ENCODE measurements around the gene ZNF362. TPM values are rescaled to one million over a fixed set of nuclear protein-coding genes. Genes with fewer than 3 reads are reported as not detected.

ZNF362 gene
- polyA plus RNA-seq, 1 donor, result 27.1 TPM

DNA sequence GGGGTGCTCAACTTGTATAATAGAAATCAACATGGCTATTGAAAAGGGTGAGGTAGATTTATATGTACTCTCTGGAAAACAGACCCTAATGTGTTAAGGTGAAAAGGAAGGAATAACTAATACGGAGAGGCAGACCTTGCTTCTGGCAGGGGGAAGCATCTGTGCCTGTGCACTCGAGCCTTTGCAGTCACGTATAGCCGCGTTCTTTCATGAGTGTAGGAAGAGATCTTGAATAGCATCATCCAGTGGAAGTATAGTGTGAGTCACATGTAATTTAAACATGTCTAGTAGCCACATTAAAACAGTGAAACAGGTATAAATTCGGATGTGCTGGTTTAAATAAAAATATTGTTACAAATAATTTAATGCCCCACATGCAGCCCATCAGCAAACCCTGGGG is 61.7 kb downstream of the ZNF362 start:
- Histone ChIP-seq H3K4me1 (ENCODE audit: control insufficient read depth, insufficient read depth, low read length) (peaks cover 9% of the 10 kb centered on the region), H3K9me3 (ENCODE audit: control insufficient read depth, low read depth, low read length) (no peaks in the 10 kb centered on the region), H3K27ac (ENCODE audit: low read length) (no peak overlapping the region), H3K4me3 (ENCODE audit: low read length) (no peak overlapping the region), H3K27me3 (ENCODE audit: control insufficient read depth, insufficient read depth, low read length) (no peaks in the 10 kb centered on the region), H3K36me3 (ENCODE audit: control insufficient read depth, insufficient read depth, low read length) (peaks cover 8% of the 10 kb centered on the region)
- whole genome bisulfite sequencing (ENCODE audit: insufficient coverage, low lambda C conversion rate), result 83% methylated on average over 1 of the region's 6 CpGs
- DNase-seq, result no peak

DNA sequence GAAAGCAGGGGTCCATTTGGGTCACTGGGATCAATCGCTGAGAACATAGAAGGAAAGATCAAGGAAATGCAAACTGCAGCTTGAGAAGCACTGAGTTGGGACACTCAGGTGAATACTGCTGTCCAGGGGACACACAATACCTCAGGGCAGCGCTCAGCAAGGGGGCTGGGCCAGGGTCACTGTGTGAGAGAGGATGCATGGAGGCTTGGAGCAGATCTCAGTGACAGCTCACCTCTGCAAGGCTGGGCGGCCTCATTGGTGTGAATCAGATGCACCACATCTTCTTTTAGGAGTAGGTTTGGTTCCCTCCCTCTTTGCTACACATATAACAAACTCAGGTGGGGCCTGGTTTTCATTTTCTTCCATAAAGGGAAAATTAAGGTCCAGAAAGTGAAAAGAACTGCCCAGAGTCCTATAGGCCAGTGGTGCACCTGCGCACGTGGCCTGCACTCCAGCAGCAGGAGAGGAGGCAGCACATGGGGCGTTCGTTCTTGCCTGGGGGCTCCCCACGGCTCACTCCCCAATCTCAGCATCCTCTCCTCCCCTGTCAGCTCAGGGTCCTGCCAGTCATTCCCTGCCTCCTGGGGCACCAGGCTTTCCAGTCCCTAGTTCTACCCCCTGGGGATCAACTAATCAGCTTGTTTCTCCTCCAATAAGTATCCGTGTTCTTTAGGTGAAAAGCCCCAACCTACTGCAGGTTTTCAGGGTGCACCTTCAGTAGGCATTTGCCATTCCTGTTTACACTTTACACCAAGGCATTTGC is 63.1 kb downstream of the ZNF362 start:
- Histone ChIP-seq H3K27me3 (ENCODE audit: control insufficient read depth, insufficient read depth, low read length) (no peaks in the 10 kb centered on the region), H3K4me3 (ENCODE audit: low read length) (no peak overlapping the region), H3K4me1 (ENCODE audit: control insufficient read depth, insufficient read depth, low read length) (peaks cover 2% of the 10 kb centered on the region), H3K9me3 (ENCODE audit: control insufficient read depth, low read depth, low read length) (no peaks in the 10 kb centered on the region), H3K27ac (ENCODE audit: low read length) (no peak overlapping the region), H3K36me3 (ENCODE audit: control insufficient read depth, insufficient read depth, low read length) (peaks cover 22% of the 10 kb centered on the region)
- no peak for DNase-seq
- WGBS (ENCODE audit: insufficient coverage, low lambda C conversion rate), result no CpG with 5 or more reads among the region's 9 CpGs

DNA sequence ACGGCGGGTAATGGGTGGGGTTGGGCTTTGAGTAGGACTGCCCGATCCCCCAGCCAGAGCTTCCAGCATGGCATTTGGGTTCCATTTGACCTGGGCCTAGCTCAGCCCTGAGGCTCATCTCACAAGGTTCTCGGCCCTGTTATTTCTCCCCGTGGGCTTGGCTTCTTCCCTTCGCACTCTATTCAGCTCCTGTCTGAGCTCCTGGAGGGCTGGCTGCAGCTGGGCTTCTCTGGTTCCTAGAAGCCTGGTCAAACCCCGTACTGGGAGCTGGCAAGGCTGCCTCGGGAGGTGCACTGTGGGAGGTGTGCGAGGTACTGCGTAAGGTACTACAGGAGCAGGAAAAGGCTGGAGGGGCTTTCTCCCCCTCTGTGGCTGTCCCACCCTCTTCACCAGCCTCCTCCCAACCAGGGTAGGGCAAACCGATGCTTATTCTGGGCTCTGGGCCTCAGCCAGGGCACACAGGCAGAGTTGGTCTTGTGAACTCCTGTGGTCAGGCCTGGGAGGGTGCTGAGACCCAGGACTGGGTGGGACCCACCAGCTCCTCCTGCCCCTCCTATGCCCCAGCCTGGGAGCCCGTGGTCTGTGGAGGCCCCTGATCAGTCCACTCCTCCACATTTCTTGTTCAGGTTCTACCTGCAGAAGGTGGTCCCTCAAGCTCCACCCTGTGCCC is 63.8 kb downstream of the ZNF362 start:
- DNase-seq, result no peak
- Histone ChIP-seq H3K36me3 (ENCODE audit: control insufficient read depth, insufficient read depth, low read length) (peaks cover 29% of the 10 kb centered on the region), H3K27ac (ENCODE audit: low read length) (no peak overlapping the region), H3K4me1 (ENCODE audit: control insufficient read depth, insufficient read depth, low read length) (no peaks in the 10 kb centered on the region), H3K27me3 (ENCODE audit: control insufficient read depth, insufficient read depth, low read length) (no peaks in the 10 kb centered on the region), H3K4me3 (ENCODE audit: low read length) (no peak overlapping the region), H3K9me3 (ENCODE audit: control insufficient read depth, low read depth, low read length) (no peaks in the 10 kb centered on the region)
- WGBS (ENCODE audit: insufficient coverage, low lambda C conversion rate), result 85% methylated on average over 4 of the region's 12 CpGs

DNA sequence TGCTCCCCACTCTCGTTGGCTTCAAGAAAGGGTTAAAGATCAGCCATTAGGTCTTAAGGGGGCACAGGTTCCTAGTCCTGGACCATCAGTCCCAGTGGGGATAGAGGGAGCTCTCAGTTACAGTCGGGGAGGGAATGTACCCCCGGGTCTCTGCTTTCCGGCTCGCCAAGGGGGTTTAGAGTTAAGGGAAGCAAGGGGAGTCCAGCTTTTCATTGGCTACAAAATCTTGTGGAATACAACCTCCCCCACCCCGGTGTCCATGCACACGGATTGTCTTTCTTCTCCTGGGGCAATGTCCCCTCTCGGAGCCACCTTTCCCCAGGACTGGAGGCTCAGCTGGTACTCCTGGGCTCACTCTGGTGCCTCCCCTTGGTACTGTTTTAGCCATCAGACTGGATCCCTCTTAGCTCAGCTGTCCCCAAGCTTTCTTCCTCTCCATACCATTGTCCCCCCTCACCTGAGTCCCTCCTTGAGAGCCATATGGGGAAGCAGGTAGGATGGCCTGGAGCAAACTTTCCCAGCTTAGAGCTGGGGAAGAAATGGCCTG is 64.4 kb downstream of the ZNF362 start, which contains the start of gene A3GALT2:
Gene A3GALT2 (minus strand): TSS at position 480 of the 547 bp plus-strand sequence. CDS start 0 bp downstream, at position 480.
- no peak within 1 kb of the TSS for H3K4me3 ChIP-seq (ENCODE audit: low read length)
- no peaks in the 10 kb centered on the region for H3K27me3 ChIP-seq (ENCODE audit: control insufficient read depth, insufficient read depth, low read length)
- no CpG with 5 or more reads among the region's 8 CpGs for WGBS (ENCODE audit: insufficient coverage, low lambda C conversion rate)
- H3K36me3 ChIP-seq (ENCODE audit: control insufficient read depth, insufficient read depth, low read length), result peaks cover 35% of the 10 kb centered on the region
- no peaks in the 10 kb centered on the region for H3K4me1 ChIP-seq (ENCODE audit: control insufficient read depth, insufficient read depth, low read length)
- H3K27ac ChIP-seq (ENCODE audit: low read length), result no peak within 1 kb of the TSS
- H3K9me3 ChIP-seq (ENCODE audit: control insufficient read depth, low read depth, low read length), result no peaks in the 10 kb centered on the region
- no peak for DNase-seq

DNA sequence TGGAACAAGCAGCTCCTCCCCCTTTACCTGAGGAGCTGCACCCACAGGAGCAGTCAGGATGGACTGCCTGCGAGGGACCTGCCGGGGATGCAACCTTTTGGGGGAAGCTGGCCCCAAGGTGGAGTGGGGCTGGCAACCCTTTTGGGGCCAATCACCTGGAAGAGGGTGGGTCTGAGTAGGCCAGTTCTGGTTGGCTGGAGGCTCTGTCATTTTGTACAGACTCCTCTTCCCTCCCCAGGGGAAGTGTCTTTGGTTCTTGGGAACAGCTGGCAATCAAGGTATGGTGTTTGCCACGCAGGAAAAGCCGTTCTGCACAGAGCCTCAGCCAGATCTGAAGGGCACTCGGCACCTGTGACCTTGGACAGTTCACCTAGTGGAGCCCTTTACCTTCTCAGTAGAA is 64.9 kb downstream of the ZNF362 start:
- Histone ChIP-seq H3K4me1 (ENCODE audit: control insufficient read depth, insufficient read depth, low read length) (no peaks in the 10 kb centered on the region), H3K36me3 (ENCODE audit: control insufficient read depth, insufficient read depth, low read length) (peaks cover 40% of the 10 kb centered on the region), H3K4me3 (ENCODE audit: low read length) (no peak overlapping the region), H3K9me3 (ENCODE audit: control insufficient read depth, low read depth, low read length) (no peaks in the 10 kb centered on the region), H3K27ac (ENCODE audit: low read length) (no peak overlapping the region), H3K27me3 (ENCODE audit: control insufficient read depth, insufficient read depth, low read length) (no peaks in the 10 kb centered on the region)
- DNase-seq, result no peak
- no CpG with 5 or more reads among the region's 5 CpGs for WGBS (ENCODE audit: insufficient coverage, low lambda C conversion rate)

DNA sequence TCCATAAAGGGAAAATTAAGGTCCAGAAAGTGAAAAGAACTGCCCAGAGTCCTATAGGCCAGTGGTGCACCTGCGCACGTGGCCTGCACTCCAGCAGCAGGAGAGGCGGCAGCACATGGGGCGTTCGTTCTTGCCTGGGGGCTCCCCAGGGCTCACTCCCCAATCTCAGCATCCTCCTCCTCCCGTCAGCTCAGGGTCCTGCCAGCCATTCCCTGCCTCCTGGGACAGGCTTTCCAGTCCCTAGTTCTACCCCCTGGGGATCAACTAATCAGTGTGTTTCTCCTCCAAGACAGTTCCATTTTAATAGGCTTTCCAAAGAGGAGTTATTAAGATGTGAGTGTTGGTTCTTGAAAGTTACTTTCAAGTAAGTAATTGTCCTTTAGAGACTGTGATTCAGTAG is 65.8 kb downstream of the ZNF362 start:
- Histone ChIP-seq H3K27ac (ENCODE audit: low read length) (no peak overlapping the region), H3K4me1 (ENCODE audit: control insufficient read depth, insufficient read depth, low read length) (no peaks in the 10 kb centered on the region), H3K27me3 (ENCODE audit: control insufficient read depth, insufficient read depth, low read length) (no peaks in the 10 kb centered on the region), H3K4me3 (ENCODE audit: low read length) (no peak overlapping the region), H3K36me3 (ENCODE audit: control insufficient read depth, insufficient read depth, low read length) (peaks cover 50% of the 10 kb centered on the region), H3K9me3 (ENCODE audit: control insufficient read depth, low read depth, low read length) (no peaks in the 10 kb centered on the region)
- no peak for DNase-seq
- WGBS (ENCODE audit: insufficient coverage, low lambda C conversion rate), result no CpG with 5 or more reads among the region's 6 CpGs

DNA sequence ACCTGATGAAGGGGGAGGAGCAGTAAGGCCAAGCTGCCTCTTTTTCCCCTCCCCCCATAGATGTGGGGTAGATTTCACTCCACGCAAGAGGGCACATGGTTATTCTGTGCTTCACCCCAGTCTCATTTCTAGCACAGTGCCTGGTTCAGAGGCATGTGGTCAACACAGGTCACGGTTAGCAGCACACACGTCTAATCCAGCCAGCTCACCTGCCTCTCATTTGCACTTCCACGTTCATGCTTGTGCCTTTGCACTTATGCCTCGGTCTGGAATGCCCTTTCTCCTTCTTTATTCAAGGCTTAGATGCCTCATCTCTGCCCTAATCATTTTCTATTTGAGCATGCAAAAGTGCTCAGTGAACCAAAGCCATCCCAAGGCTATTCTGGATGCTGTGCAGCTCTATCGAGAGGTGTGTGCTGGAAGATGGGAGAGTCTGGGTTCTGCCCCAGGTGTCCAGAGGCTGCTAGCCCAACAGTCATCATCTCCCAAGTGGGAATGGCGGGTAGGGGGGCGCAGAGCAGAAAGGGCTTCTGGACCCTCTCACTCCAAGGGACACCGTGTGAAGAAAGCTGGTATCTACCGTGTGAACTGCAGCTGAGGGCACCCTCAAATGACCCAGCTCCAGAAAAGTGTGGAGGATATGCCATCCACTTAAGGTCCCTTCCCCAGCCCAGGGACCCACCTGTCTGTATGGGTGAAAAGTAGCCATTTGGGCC is 66.7 kb downstream of the ZNF362 start:
- WGBS (ENCODE audit: insufficient coverage, low lambda C conversion rate), result 67% methylated on average over 1 of the region's 10 CpGs
- Histone ChIP-seq H3K9me3 (ENCODE audit: control insufficient read depth, low read depth, low read length) (no peaks in the 10 kb centered on the region), H3K4me3 (ENCODE audit: low read length) (no peak overlapping the region), H3K36me3 (ENCODE audit: control insufficient read depth, insufficient read depth, low read length) (peaks cover 59% of the 10 kb centered on the region), H3K27ac (ENCODE audit: low read length) (no peak overlapping the region), H3K4me1 (ENCODE audit: control insufficient read depth, insufficient read depth, low read length) (no peaks in the 10 kb centered on the region), H3K27me3 (ENCODE audit: control insufficient read depth, insufficient read depth, low read length) (no peaks in the 10 kb centered on the region)
- no peak for DNase-seq

DNA sequence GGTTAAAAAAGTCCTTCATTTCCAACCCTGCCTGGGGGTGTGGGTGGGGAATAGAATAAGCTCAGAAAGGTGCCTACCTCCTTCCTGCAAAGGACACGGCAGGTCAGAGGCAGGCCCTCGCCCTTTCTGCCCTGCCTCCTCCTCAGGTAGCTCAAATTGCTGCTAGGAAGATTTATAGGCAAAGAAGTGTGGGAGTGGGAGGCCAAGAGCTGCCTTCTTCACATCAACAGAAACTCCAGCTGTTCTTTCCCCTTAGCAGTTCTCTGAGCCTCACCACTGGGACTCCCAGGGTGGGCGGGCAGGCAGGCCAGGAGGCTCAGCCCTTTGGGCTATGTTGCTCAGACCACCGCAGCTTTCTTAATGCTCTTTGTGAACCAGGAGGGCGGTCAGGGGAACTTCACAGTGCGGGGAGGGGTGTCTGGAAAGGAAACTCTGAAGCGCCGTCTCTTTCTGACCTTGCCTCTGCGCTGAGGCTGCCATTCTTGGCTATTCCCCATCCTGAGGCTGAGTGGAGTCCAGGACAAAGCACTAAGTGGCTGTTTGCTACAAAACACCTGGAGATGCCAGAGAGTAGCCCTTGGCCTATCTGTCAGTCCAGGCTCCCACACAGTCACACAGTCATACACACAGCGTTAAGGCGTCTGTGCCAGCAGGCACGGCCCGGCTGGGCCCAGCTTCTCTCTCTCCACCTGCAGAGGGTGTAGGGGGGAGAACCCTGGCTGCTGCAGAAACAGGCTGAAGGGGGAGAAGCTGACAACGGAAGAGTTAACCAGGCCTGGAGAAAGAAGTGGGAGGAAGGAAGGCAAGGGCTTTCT is 67.6 kb downstream of the ZNF362 start:
- Histone ChIP-seq H3K9me3 (ENCODE audit: control insufficient read depth, low read depth, low read length) (no peaks in the 10 kb centered on the region), H3K27me3 (ENCODE audit: control insufficient read depth, insufficient read depth, low read length) (no peaks in the 10 kb centered on the region), H3K4me1 (ENCODE audit: control insufficient read depth, insufficient read depth, low read length) (no peaks in the 10 kb centered on the region), H3K36me3 (ENCODE audit: control insufficient read depth, insufficient read depth, low read length) (peaks cover 67% of the 10 kb centered on the region), H3K4me3 (ENCODE audit: low read length) (no peak overlapping the region), H3K27ac (ENCODE audit: low read length) (no peak overlapping the region)
- WGBS (ENCODE audit: insufficient coverage, low lambda C conversion rate), result no CpG with 5 or more reads among the region's 14 CpGs
- DNase-seq, result no peak

DNA sequence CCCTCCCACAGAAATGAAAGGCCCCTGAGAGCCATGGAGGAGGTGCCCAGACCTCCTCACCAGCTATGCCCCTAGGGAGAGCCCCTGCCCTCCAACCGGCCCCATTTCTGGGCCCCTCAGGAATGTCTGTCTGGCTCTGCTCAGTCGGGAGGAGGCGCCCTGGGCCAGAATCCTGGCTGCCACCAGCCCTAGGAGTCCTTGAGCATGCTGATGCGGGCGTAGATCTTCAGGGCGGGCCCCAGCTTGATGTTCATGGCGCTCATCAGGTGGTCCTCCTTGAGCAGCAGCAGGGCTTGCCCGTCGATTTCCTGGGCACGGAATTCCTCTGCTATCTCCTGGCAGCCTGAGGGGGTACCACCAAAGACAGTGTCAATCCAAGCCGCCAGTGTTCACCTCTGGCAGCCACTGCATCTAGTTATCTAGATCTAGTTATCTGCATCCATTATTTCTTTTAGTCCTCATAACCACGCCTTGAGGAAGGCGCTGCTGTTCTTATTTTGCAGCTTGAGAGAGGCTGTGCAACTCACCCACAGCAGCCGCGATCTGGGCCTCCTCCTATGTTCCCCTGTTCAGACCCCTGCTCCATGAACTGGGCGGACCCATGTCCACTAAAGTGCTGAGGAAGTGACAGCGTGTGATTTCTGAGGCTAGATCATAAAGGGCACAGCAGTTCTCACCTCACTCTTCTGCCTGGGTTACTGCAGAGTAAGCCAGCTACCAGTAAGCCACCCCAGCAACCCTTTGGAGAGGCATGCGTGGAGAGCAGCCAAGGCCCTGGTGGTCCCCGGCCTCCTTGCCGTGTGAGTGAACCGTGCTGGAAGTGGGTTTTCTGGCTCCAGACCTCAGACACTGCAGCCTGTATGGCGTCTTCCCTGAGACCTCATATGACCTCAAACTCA is 68.6 kb downstream of the ZNF362 start:
- no peak overlapping the region for H3K27ac ChIP-seq (ENCODE audit: low read length)
- peaks cover 78% of the 10 kb centered on the region for H3K36me3 ChIP-seq (ENCODE audit: control insufficient read depth, insufficient read depth, low read length)
- no peak for DNase-seq
- no peaks in the 10 kb centered on the region for H3K27me3 ChIP-seq (ENCODE audit: control insufficient read depth, insufficient read depth, low read length)
- no peaks in the 10 kb centered on the region for H3K9me3 ChIP-seq (ENCODE audit: control insufficient read depth, low read depth, low read length)
- WGBS (ENCODE audit: insufficient coverage, low lambda C conversion rate), result no CpG with 5 or more reads among the region's 22 CpGs
- no peaks in the 10 kb centered on the region for H3K4me1 ChIP-seq (ENCODE audit: control insufficient read depth, insufficient read depth, low read length)
- H3K4me3 ChIP-seq (ENCODE audit: low read length), result no peak overlapping the region

All from large intestine (tissue), 3 donors.